Medulla oblongata (tissue), 1 donor: ENCODE results near the gene TMSB4X.
"Not testable (repeated sequence)": the region's sequence is repeated elsewhere in the genome, so short reads cannot be mapped to it uniquely, and the experiment has no call there.

Experiments used
- DNase-seq: peaks from one replicate; pipeline ENCODE4 v3.0.0-alpha.2; 2015; ENCODE audit errors: extremely low spot score

Gene TMSB4X

DNA sequence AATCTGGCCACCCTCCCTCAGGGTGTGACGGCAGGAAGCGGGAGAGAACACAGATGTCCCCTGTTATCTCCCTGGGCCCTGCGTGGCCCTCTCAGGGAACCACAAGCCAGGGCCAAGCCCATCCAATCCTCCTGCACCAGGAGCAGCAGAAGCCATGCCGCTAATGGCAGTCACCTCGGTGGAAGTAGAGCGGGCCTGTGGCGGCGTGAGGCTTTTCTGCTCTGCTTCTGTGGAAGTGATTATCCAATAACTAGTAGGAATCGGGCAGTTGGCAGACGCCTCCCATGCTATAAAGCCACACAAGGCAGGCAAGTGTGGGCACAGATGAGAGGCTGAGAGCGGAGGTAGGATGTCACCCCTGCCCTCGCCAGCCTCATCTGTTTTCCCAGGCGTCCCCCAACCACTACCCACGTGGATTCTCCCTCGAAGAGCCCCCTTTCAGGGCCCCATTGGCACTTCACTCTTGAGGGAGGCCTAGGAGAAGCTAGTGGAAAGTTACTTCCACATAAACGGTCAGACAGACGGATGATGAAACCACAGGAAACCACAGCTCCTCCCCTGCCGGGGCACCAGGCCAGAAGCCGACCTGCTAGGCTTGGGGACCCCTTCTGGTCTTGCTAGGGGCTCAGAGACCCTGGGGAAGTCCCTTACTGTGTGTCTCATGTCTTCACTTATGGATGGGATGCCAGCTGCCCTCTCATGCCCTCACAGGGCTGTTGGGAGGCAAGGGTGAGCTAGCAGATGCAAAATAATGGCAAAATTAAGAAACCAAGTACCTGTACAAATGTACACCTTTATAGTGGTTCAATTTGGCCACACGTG lies 18.8 kb upstream of the TMSB4X start:
- DNase-seq: peak; percentile 78

DNA sequence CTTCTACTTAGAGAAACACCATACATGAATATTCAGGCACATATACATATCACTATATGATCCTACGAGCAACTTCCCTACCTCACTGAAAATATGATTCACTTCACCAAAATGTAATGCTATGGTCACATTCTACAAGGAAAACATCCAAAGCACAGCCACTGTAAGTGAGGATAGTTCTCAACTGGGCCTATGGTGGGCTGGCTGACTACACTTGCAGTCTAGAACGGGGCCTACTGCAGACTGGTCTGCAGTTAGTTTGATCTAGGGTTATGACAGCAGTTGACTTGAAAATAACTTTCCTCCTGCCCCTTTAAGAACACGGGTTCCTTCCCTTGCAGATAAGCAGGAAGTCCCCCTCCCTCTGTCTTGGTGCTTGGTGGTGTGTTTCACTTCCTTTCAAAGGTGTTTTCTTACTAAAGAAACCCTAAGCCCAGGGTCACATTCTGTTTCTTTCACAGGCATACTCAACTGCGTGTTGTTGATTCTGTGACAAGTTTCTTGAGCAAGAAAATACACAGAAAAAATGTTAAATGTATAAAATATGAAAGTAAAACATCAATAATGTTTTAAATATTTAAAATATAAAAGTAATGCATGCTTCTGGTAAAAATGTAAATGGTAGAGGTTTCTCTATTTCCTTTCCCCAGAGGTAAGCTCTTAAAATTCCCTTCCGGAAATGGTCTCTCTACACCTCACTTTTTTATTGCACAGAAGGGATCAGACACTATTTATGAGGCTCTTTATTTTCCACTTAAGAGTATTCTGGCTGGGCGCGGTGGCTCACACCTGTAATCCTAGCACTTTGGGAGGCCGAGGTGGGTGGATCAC lies 18.0 kb upstream of the TMSB4X start:
- DNase-seq: peak; percentile 54

DNA sequence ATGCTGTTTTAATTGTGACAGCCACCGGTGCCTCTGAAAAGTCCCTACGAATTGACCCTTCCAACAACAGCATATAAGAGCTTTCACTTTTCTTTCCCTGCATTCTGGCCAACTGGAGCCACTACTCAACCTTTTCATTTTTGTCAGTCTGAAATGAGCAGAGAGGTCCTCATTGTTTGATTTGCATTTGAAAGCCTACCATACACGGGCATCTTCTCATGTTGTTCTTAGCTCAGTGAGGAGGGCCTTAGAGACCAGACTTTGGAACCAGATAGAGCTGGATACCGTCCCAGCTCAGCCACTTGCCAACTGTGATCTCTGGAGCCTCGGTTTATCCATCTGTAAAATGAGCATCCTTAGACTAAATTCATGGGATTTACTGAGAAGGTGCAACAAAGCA lies 16.9 kb upstream of the TMSB4X start:
- DNase-seq: no peak

DNA sequence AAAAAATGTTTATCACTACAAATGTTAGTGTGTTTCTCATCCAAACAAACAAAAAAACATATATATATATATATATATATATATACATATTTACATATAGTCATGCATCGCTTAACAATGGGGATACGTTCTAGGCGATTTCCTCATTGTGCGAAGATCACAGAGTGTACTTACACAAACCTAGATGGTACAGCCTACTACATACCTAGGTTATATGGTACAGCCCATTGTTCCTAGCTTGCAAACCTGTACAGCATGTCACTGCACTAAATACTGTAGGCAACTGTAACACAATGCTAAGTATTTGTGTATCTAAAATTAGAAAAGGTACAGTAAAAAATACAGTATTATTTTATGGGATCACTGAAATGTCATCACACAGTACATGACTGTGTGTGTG lies 16.4 kb upstream of the TMSB4X start:
- DNase-seq: no peak

DNA sequence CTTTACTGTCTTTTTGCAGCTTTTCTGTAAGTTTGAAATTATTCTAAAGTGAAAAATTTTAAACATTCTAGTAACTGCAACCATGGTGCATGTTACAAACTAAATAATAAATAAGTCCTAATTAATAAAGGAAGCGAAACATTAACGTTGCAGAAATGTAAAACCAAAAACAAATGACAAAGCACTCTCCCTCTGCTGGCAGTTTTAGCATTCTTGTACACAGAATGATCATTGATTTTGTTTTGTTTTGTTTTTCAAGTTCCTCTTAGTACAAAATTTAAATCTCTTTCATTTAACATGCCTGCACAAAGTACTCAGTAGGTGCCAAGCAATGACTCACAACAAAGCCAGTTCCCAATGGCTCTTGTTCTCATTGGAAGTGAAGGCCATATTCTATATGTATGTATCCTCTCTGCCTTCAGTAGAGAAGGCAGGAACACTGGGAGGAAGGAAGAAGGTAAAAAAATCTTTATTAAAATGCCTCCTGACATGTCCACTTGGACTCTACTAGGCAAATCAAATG lies 13.7 kb upstream of the TMSB4X start:
- DNase-seq: no peak

DNA sequence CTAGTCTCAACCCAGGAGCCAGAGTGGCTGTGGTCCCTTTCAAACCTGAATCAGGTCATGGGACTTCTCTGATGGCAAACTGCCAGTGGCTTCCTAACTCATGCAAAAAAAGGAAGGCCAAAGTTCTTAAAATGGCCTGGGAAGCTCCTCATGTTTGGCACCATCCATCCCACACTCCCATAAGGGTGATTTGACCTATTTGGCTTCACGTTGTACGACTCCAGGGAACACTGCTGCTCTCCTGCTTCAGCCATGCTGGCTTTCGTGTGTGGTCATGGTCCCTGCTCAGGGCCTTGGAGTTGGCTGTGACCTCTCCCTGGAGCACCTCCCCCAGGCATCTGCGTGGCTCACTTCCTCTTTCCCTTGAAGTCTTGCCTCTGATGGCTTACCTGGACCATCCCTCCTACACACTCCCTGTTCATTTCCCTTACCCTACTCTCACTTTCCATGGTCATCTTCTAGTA lies 12.8 kb upstream of the TMSB4X start:
- DNase-seq: no peak

DNA sequence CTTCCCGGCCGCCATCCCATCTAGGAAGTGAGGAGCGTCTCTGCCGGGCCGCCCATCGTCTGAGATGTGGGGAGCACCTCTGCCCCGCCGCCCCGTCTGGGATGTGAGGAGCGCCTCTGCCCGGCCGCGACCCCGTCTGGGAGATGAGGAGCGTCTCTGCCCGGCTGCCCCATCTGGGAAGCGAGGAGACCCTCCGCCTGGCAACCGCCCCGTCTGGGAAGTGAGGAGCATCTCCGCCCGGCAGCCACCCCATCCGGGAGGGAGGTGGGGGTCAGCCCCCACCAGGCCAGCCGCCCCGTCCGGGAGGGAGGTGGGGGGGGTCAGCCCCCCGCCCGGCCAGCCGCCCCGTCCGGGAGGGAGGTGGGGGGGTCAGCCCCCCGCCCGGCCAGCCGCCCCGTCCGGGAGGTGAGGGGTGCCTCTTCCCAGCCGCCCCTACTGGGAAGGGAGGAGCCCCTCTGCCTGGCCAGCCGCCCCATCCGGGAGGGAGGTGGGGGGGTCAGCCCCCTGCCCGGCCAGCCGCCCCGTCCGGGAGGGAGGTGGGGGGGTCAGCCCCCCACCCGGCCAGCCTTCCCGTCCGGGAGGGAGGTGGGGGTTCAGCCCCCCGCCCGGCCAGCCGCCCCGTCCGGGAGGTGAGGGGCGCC lies 11.6 kb upstream of the TMSB4X start:
- DNase-seq: not testable (repeated sequence)

DNA sequence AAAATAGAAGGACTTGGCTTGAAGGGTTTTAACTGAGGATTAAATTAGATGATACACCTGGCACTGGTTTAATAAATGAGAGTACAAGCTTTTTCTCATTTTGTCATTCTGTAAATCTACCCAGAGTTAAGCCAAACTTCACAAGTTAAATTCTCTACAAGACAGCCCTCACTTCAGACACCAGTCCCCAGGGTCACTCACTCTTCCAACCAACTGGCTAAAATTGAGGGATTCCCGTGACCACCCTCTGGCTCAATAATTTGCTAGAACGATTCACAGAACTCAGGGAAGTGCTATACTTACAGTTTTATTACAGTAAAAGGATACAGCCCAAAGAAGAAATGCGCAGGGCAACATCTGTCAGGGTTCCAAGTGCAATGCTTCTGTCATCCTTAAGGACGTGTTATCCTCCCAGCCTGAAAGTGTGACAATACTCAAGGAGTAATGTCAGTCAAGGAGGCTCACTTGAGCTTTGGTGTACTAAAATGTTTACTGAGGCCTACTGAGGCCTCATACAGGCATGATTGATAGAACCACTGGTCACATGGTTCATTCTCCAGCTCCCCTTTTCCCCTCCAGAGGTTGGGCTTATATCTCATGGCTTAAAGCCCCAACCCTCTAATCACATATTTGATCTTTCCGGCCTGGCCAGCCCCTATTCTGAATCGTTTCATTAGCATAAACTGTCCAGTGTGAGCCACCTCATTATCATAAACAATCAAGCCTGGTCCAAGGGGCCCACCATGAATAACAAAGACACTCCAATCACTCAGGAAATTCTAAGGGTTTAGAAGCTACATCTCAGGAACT lies 9.6 kb upstream of the TMSB4X start:
- DNase-seq: no peak

DNA sequence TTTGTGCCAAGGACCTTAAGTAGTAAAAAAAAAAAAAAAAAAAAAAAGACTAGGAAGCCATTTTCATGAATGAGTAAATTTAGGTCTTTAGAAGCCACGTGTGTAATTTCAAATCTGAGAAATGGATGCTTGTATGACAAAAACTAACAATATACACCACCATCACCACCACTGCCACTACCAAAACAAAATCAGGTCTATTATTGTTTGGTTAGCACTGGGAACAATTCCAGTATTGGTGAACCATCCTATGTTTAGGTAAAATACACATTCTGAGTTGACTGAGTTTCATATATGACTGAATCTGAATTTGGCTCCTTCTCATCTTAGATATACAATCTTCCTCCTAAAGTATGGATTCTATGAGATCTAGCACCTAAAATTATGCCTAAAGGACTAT lies 8.8 kb upstream of the TMSB4X start:
- DNase-seq: no peak

DNA sequence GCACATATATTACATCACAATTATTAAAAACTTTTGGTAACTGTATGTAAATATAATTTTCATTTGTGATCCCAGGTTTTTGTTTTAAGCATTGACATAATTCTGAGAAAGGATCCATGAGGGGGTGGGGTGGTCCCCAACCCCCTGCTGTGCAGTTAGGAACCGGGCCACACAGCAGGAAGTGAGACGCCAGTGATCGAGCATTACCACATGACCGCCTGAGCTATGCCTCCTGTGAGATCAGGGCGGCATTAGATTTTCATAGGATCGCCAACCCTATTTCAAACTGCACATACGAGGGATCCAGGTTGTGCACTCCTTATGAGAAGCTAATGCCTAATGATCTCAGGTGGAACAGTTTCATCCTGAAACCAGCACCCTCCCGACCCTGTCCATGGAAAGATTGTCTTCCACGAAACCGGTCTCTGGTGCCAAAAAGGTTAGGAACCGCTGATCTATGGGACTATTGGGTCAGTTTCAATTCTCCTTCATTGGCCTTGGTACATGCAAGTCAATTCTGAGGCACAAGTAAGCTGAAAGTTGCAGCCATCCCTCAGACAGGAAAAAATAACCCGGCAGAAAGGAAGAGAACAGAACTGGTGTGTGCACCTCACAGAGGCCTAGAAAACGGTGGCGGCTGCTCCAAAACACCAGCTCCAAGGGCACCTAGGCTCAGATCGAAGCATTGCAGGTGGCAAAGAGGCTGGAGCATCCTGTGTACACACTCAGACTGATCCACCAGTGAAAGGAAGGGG lies 7.0 kb upstream of the TMSB4X start:
- no peak for DNase-seq

DNA sequence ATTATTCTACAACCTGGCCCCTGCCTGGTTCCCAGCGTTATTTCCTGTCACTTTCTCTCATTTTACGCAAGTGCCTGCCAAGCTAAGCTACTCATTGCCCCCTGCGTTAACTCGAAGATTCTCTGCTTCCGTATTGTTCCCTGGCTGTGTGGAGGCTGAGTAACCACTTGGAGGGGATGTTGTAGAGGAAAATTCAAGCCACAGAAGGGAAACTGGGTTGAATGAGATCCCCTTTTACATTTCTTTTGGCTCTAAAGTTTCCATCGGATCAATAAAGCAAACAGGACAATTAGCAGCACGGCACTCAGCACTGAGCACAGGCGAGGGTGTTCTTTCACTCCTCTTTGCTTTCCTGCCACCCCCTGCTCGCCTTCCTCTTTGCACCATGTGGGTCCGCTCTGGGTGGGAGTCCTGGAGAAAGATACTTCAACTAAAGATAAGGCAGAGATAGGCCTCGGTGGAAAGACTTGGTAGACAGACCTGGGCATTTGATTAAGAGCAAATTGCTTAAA lies 4.2 kb upstream of the TMSB4X start:
- peak; percentile 86 for DNase-seq

DNA sequence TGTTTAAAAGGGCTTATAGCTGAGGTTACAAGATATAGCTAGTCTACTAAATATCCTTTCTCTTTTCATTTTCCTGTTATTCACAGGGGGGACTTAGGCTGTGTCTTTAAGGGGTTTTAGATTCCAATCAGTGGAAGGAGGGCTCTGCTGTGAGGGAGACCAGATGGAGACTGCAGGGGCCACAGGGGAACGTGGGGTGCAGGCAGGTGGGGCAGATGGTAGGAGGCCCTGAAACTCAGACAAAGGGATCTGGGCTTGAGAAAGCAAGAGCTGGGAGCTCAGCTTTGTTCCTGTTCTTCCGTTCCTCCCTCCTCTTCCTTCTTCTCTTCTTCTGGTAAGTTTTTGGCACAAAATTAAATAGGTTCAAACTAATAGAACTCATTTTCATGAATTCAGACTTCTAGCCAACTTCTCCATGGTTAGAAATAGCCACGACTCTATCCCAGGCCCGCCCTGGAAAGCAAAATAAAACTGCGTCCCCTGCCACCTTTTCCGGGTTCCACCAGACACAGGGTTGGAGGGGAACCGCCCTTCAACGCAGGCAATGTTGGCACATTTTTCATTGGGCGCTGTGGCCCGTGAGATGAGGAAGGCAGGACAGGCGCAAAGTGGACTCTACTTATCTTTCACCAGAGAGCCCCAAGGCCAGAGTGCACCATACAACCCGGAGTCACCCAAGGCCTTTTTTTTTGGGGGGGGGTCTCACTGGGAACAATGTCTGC lies 3.5 kb upstream of the TMSB4X start:
- peak; percentile 46 for DNase-seq

DNA sequence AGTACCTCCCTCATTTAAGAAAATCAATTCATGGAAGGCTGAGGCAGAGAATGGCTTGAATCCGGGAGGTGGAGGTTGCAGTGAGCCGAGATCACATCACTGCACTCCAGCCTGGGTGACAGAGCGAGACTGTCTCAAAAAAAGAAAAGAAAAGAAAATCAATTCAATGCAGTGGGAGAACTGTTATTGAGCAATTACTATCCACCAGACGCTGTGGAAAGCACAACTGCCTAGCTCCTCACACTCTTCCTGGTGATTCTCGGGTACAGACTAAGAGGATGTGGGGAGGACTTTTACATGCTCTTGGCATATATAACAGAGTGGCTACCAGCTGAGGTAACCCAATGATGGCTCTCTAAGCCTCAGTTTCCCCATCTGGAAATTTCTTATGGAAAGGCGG lies 2.7 kb upstream of the TMSB4X start:
- no peak for DNase-seq

DNA sequence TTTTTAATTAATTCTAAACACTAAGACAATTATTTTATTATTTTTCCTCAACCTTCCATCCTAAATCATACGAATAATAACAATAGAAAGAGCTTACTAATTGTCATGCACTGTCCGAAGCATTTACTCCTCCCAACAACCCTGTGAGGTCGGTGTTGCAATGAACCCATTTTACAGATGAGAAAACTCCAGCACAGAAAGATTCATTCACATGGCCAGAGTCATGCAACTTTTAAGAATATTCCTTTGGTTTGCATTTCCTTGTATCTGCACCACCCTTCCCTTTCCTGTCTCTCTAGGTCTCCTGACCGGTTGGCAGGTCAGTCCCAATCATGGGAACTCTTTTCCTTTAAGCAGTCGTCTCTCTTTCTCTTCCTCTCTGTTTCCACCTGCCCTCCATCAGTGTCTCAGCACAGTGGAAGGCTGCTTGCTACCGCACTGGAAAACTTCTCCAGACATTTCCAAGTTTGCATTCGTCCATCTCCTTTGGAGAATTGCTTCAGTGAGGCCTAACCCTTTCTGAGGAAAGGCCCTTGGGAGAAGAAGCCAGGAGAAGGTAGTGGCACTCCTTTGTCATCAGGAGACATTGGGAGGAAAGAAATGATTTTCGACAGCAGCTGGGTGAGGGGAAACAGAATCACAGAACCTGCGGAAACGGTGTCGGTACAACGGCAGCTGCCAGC lies 1.9 kb upstream of the TMSB4X start:
- no peak for DNase-seq

DNA sequence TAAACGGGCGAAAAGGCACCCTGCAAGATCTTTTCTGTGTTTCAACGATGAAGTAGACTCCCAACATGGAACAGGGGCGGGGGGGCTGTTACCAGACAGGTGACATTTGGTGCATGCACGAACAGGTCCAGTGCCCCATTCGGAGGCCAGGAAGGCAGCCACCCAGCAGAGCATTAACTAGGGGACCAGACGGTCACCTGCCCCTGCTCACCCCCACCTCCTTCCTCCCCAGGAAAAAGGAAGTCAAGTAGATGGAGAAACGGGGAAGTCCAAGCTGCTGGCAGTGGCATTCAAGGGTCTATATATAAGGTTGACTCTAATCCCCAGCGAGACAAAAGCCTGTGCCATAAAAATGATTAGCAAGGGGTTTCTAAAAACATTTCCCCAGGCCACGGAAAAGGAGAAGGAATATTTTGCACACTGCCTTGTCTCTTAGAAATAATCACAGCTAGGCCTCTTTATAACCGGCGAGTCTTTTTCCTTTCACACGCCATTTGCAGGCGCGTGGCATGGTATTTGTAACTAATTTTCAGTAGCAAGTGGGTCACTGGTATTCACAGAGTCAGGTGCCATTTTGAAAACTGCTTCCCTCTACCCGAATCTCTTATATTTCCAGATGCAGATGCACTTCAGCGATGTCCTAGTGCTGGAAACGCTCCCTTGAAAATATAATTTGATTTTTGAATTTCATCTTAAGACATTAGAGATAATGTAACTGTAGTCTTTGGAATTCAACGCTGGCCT lies 1.2 kb upstream of the TMSB4X start:
- DNase-seq: peak; percentile 65

DNA sequence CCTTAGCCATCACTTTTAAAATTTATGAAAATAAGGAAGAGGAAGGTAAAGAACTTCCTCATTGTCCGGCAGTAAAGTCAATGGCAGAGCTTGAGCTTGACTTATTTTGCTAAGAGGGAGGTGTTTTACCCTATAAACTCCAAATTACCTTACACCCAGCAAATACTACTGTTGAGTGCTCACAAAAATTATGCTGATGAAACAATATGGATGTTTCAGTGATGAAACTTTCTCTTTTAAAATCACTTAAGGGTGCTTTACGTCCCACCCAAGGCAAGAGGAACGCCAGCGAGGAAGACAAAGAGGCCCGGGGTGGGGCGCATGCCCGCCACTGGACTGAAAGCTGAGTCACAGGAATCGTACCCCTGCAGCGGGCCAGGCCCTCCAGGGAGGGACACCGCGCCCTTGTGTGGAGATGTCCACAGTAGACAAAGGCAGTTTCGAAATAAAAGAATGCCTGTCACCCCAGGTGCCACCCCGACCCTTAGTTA lies 560 bp upstream of the TMSB4X start:
- peak; percentile 43 for DNase-seq

DNA sequence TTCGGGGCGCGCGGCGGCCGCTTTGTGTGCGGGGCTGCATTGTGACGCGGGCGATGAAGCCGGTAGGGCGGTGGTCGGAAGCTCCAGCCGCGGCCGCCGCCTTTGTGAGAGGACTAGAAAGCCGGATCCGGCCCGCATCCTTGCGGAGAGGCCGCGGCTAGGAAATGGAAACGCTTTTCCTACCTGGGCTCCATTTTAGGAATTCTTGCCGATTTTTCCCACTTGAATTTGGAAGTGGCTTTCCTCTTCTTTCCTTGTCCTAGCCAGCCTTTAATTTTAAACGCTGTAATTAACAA lies 708 bp downstream of the TMSB4X start:
- no peak for DNase-seq

DNA sequence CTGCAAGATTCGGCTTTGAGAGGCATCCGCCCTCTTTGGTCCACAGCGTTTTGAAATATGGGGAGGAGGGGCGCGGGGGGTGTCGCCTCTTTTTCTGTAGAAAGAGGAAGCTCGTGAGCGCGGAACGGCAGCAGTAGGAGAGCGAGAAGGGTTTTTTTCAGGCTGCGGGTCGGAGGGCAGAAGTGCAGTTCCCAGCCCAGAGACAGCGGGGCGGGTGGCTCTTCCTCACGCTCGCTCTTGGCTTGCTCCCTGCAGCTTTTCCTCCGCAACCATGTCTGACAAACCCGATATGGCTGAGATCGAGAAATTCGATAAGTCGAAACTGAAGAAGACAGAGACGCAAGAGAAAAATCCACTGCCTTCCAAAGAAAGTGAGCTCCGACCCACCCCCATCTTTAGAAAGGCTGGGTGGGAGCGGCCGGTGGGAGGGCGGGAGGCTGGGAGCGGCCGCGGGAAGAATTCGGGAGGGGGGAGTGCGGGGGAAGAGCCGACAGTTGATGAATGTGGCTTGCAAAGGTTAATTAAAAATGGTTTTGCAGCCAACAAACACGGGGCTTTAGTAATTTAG lies 1.2 kb downstream of the TMSB4X start:
- DNase-seq: no peak
